Measurements from ENCODE around the gene TRIM72. TPM values are rescaled to one million over a fixed set of nuclear protein-coding genes. Genes with fewer than 3 reads are reported as not detected.
A peak's percentile ranks its signal among the peaks of the same experiment; 100 is the strongest.

Gene TRIM72
- total and polyA plus RNA-seq, 2 of the 4 experiments (the other 2 are of a cell fraction): not detected

- TF ChIP-seq NFE2L2 (IDR thresholded peaks at IDR 0.05; ENCODE audit: low read depth, low read length) (no peak), FOS (IDR thresholded peaks at IDR 0.05; ENCODE audit: low read depth, low read length) (no peak)
These were observed 12.9 kb upstream of the TRIM72 start (continued) for GRCh38 chr16:31200821-31201568.

GRCh38 chr16:31201582-31202413, 12.1 kb upstream of the TRIM72 start:
- Histone ChIP-seq H2BK120ac (ENCODE audit: low read depth, low read length) (no peak overlapping the region), H2AK5ac (ENCODE audit: low read depth, low read length) (no peak overlapping the region), H3K9ac (ENCODE audit: low read depth, low read length) (peak overlapping the region; percentile 73), H4K20me1 (ENCODE audit: insufficient read depth, low read length) (peaks cover 40% of the 10 kb centered on the region), H3K36me3 (ENCODE audit: control insufficient read depth, insufficient read depth, low read length) (peaks cover 17% of the 10 kb centered on the region), H3K9me3 (ENCODE audit: control insufficient read depth, insufficient read depth, low read length) (no peaks in the 10 kb centered on the region), H2AFZ (replicated peaks; ENCODE audit: low read length, poor library complexity) (peak overlapping the region; percentile 96), H3K4me2 (ENCODE audit: low read depth, low read length) (peak overlapping the region; percentile 66), H3K4ac (ENCODE audit: low read depth, low read length) (peak overlapping the region; percentile 14; the same call in 1 of the 2 replicates), H2BK20ac (ENCODE audit: low read depth, low read length) (no peak overlapping the region), H3K4me3 (ENCODE audit: insufficient read depth, low read depth, low read length) (peak overlapping the region; percentile 87), H3K23ac (ENCODE audit: low read depth, low read length) (no peak overlapping the region), H3K27me3 (ENCODE audit: control insufficient read depth, insufficient read depth, low read length) (peaks cover 7% of the 10 kb centered on the region), H3K79me1 (ENCODE audit: low read depth in 1 of 2, low read length in 2 of 2) (peaks cover 4% of the 10 kb centered on the region in 2 experiments; a peak in 2 of 4 replicates), H3K27ac (ENCODE audit: insufficient read depth, low read length) (peak overlapping the region; percentile 13; the same call in 1 of the 2 replicates), H4K8ac (ENCODE audit: low read depth in 2 of 2, low read length in 2 of 2) (peak overlapping the region; percentile 41 to 44; a peak in 2 of 4 replicates), H2AK9ac (replicated peaks; ENCODE audit: low read depth, low read length, poor library complexity) (peak overlapping the region; percentile 85), H3K9me1 (ENCODE audit: insufficient read depth, low read length) (peaks cover 4% of the 10 kb centered on the region; the same call in 1 of the 2 replicates), H4K91ac (ENCODE audit: insufficient read depth, low read depth, low read length) (no peak overlapping the region), H3K4me1 (ENCODE audit: control insufficient read depth, insufficient read depth, low read length) (peaks cover 4% of the 10 kb centered on the region; the same call in 1 of the 2 replicates), H2BK5ac (ENCODE audit: low read depth, low read length, poor library complexity, severe bottlenecking) (no peak overlapping the region), H4K5ac (ENCODE audit: low read depth, low read length) (no peak overlapping the region), H3K56ac (ENCODE audit: extremely low read depth, insufficient read depth, low read length) (no peak overlapping the region), H3K14ac (replicated peaks; ENCODE audit: low read depth, low read length) (no peak overlapping the region), H2BK15ac (ENCODE audit: low read depth, low read length) (no peak overlapping the region), H3K18ac (ENCODE audit: low read depth, low read length) (no peak overlapping the region; the same call in 1 of the 2 replicates)
- dilution Hi-C loops (cut with HindIII; ENCODE audit: low sequenced_read_pairs, unreplicated experiment): no loop called here
- ChIA-PET POLR2A (ENCODE audit: unreplicated experiment) (interaction anchor here (1.0 to 1.5 kb wide), 2 partner anchors 12 to 22 kb away, joined by 3 to 5 read pairs; partner anchors contain the start of genes FUS and TRIM72), CTCF (no interaction called here)
- no peak for TF ChIP-seq ELK1 (IDR thresholded peaks at IDR 0.05; ENCODE audit: borderline replicate concordance, low read depth, low read length)
- no peak for TF ChIP-seq MXI1 (IDR thresholded peaks at IDR 0.05; ENCODE audit: borderline replicate concordance, low read depth, low read length)
- no peak for TF ChIP-seq NFE2L2 (IDR thresholded peaks at IDR 0.05; ENCODE audit: low read depth, low read length)
- no peak for TF ChIP-seq RAD21 (IDR thresholded peaks at IDR 0.05; ENCODE audit: low read length)
- WGBS, 2 experiments (ENCODE audit: extremely low coverage in 2 of 2, insufficient read length in 1 of 2): 20% methylated on average over 1 of the region's 35 CpGs; no CpG with 5 or more reads in 1 of the 2 experiments
- peak; percentile 53 for ATAC-seq (ENCODE audit: low read depth)
- no peak for DNase-seq
- in situ Hi-C loops (cut with MboI; ENCODE audit: low sequenced_read_pairs): no loop called here
- intact Hi-C loops (cut with micrococcal nuclease): loop anchor here (2.0 kb wide), 3 partner anchors 181 to 667 kb away; partner anchors contain the start of gene ZNF843
- BruUV-seq (replicated peaks): no TSS peak
